Ishikawa (cell line): Measurements from ENCODE around the gene ZNF789.

Source experiments
- CEBPB ChIP-seq: IDR thresholded peaks from 2 replicates; pipeline ENCODE4 v1.6.1; 2012
- CREB1 ChIP-seq: IDR thresholded peaks from 2 replicates; pipeline ENCODE4 v1.6.1; 2012; ENCODE audit warnings: low read depth
- EGR1 ChIP-seq: IDR thresholded peaks from 2 replicates; pipeline ENCODE4 v1.6.1; 2012
- EP300 ChIP-seq: IDR thresholded peaks from 2 replicates; pipeline ENCODE4 v1.6.1; 2012; ENCODE audit warnings: borderline replicate concordance
- FOXM1 ChIP-seq: IDR thresholded peaks from 2 replicates; pipeline ENCODE4 v1.6.1; 2012; ENCODE audit warnings: low read depth, borderline replicate concordance
- MAX ChIP-seq: IDR thresholded peaks from 2 replicates; pipeline ENCODE4 v1.6.1; 2012
- NFIC ChIP-seq: IDR thresholded peaks from 2 replicates; pipeline ENCODE4 v1.6.1; 2012
- RAD21 ChIP-seq: IDR thresholded peaks from 2 replicates; pipeline ENCODE4 v1.6.1; 2012; ENCODE audit warnings: low read depth
- TAF1 ChIP-seq: IDR thresholded peaks from 2 replicates; pipeline ENCODE4 v1.6.1; 2012; ENCODE audit warnings: low read depth, mild to moderate bottlenecking
- TCF12 ChIP-seq: IDR thresholded peaks from 2 replicates; pipeline ENCODE4 v1.6.1; 2012; ENCODE audit warnings: low read depth
- TEAD4 ChIP-seq: IDR thresholded peaks from 2 replicates; pipeline ENCODE4 v1.6.1; 2012
- USF1 ChIP-seq: IDR thresholded peaks from 2 replicates; pipeline ENCODE4 v1.6.1; 2012
- YY1 ChIP-seq: IDR thresholded peaks from 2 replicates; pipeline ENCODE4 v1.6.1; 2012; ENCODE audit warnings: low read depth
- ZBTB7A ChIP-seq: IDR thresholded peaks from 2 replicates; pipeline ENCODE4 v1.6.1; 2012; ENCODE audit warnings: low read depth
- TF ChIP-seq, protein P1 (sequence below): IDR thresholded peaks from 2 replicates; pipeline ENCODE4 v1.6.1; 2012; ENCODE audit warnings: low read depth, mild to moderate bottlenecking

The ZNF789 gene

DNA sequence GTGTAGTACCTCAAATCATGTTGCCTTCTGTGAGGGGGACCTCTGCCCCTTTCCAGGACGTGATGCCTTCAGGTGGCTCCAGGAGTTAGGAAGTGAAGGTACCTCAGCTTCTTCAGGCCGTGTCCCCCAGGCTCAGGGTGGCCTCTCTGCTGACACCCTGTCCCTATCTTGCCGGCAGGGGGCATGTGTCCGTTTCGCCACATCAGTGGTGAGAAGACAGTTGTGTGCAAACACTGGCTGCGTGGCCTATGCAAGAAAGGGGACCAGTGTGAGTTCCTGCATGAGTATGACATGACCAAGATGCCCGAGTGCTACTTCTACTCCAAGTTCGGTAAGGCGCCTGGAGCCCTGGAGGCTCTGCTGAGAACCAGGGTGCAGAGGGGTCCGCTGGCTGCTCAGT lies 24.7 kb upstream of the ZNF789 start:
- TF ChIP-seq NFIC: no peak
- TF ChIP-seq TCF12: no peak
- TF ChIP-seq FOXM1: no peak
- no peak for TF ChIP-seq EGR1
- TF ChIP-seq, protein P1, sequence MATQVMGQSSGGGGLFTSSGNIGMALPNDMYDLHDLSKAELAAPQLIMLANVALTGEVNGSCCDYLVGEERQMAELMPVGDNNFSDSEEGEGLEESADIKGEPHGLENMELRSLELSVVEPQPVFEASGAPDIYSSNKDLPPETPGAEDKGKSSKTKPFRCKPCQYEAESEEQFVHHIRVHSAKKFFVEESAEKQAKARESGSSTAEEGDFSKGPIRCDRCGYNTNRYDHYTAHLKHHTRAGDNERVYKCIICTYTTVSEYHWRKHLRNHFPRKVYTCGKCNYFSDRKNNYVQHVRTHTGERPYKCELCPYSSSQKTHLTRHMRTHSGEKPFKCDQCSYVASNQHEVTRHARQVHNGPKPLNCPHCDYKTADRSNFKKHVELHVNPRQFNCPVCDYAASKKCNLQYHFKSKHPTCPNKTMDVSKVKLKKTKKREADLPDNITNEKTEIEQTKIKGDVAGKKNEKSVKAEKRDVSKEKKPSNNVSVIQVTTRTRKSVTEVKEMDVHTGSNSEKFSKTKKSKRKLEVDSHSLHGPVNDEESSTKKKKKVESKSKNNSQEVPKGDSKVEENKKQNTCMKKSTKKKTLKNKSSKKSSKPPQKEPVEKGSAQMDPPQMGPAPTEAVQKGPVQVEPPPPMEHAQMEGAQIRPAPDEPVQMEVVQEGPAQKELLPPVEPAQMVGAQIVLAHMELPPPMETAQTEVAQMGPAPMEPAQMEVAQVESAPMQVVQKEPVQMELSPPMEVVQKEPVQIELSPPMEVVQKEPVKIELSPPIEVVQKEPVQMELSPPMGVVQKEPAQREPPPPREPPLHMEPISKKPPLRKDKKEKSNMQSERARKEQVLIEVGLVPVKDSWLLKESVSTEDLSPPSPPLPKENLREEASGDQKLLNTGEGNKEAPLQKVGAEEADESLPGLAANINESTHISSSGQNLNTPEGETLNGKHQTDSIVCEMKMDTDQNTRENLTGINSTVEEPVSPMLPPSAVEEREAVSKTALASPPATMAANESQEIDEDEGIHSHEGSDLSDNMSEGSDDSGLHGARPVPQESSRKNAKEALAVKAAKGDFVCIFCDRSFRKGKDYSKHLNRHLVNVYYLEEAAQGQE: no peak
- TF ChIP-seq YY1: no peak
- no peak for TF ChIP-seq EP300
- TF ChIP-seq CEBPB: no peak
- TF ChIP-seq RAD21: no peak

GRCh38 chr7:99448855-99449254 lies 23.8 kb upstream of the ZNF789 start:
- TF ChIP-seq EGR1: no peak

DNA sequence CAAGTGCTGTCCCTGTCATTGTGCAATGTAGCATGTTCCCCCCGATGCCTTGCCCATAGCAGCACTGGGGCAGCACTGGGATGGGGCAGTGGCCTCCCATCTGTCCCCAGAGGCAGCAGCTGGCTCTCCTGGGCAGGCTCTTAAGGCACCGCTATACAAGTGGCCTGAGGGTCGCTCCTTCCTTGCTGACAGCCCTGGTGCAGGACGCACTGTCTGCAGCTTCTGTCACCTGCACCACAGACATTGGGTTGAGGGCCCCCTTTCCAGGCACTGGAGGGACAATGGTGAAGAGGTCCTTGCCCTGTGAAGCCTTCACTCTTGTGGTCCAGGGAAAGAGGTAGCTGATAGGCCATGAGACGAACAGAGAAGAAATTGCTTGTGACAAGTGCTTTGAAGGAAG lies 23.4 kb upstream of the ZNF789 start:
- TF ChIP-seq USF1 (no peak), CEBPB (no peak), EGR1 (no peak), NFIC (no peak), ZBTB7A (no peak), CREB1 (no peak), FOXM1 (no peak), TEAD4 (no peak), EP300 (no peak), TAF1 (no peak), RAD21 (no peak), MAX (no peak), YY1 (no peak), TCF12 (no peak)
- TF ChIP-seq, protein P1: no peak

DNA sequence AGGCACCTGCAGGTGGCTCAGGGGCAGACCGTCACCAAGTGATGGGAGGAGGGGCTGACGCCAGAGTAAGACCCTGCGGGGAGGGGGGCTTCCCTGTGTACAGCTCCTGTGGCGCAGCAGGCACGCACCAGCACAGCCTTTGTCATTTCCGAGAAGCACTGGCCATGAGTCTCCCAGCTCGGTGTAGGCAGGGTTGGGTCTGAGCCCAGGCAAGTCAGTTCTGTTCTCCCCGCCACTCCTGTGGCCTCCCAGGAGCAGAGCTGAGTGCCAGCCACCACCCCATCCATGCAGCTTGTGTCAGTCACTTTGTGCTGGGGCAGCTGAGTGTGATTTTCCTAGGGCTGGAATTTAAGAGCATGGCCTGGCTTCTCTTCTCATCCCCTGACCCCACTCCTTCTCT lies 20.8 kb upstream of the ZNF789 start:
- TF ChIP-seq TCF12 (no peak), CEBPB (no peak), NFIC (no peak), TAF1 (no peak), MAX (no peak)

GRCh38 chr7:99452541-99452940 lies 20.1 kb upstream of the ZNF789 start:
- no peak for TF ChIP-seq CREB1
- no peak for TF ChIP-seq EGR1
- TF ChIP-seq, protein P1: no peak
- no peak for TF ChIP-seq ZBTB7A

DNA sequence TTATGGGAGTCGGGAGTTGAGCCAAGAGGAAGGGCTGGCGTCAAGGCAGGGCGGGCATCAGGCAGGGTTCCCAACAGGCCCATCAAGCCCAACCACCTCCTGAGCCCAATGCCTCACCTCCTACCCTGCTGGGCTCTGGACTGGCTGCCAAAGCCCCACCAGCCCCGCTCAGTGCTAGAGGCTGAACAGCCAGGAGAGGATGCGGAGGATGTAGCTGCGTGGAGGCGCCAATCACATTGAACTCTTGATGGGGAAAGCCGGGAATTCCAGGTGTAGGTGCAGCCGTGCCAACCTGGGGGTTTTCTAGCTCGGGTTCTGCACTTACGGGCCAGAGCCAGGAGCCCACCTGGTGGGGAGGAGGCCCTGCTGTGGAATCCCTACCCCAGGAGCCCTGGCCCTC lies 19.6 kb upstream of the ZNF789 start:
- no peak for TF ChIP-seq USF1
- no peak for TF ChIP-seq FOXM1
- TF ChIP-seq TAF1: no peak
- peak; percentile 41; the same call in 1 of the 2 replicates for TF ChIP-seq MAX
- 0 out of 2 replicates have a peak, but pooled peaks have one; percentile 18 for TF ChIP-seq ZBTB7A
- TF ChIP-seq CREB1: no peak
- no peak for TF ChIP-seq RAD21
- TF ChIP-seq TCF12: peak; percentile 30; the same call in 1 of the 2 replicates
- TF ChIP-seq NFIC: peak; percentile 70
